ENCODE measurements around the gene MGAT5. TPM values are rescaled to one million over a fixed set of nuclear protein-coding genes. Genes with fewer than 3 reads are reported as not detected.

The MGAT5 gene, protein sequence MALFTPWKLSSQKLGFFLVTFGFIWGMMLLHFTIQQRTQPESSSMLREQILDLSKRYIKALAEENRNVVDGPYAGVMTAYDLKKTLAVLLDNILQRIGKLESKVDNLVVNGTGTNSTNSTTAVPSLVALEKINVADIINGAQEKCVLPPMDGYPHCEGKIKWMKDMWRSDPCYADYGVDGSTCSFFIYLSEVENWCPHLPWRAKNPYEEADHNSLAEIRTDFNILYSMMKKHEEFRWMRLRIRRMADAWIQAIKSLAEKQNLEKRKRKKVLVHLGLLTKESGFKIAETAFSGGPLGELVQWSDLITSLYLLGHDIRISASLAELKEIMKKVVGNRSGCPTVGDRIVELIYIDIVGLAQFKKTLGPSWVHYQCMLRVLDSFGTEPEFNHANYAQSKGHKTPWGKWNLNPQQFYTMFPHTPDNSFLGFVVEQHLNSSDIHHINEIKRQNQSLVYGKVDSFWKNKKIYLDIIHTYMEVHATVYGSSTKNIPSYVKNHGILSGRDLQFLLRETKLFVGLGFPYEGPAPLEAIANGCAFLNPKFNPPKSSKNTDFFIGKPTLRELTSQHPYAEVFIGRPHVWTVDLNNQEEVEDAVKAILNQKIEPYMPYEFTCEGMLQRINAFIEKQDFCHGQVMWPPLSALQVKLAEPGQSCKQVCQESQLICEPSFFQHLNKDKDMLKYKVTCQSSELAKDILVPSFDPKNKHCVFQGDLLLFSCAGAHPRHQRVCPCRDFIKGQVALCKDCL
- 30.3 and 34.4 TPM in 2 replicates for total RNA-seq

DNA sequence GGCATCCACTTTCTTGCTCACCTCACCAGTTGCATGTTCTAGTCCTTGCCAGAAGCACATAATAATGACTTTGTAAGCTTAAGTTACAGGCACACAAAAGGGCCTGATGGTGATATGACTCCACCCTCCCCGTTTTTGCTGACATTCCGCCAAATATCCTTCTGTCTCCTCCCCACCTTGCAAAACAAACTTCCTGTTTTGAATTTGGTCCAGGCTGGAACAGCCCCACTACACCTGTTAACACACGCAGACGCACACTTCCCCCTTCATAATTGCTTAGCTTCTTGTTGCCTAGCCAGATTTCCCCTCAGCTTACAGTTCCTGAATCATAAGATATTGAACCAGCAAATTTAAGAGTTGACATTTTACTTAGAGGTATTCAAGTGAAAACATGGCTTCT, at the start of gene MGAT5:
MGAT5 (plus strand) TSS at position 269 of the 400 bp plus-strand sequence. CDS start 332 bp downstream, outside the sequence.

Small RNA genes within 50 kb of the gene (small RNA-seq; reads per million reads assigned to genes)
- not detected for gene RNA5SP104

Measured in hair follicle dermal papilla cell (primary cell).